ENCODE data around the gene ALPP. TPM values are rescaled to one million over a fixed set of nuclear protein-coding genes. Genes with fewer than 3 reads are reported as not detected.
"Not testable (repeated sequence)": the region's sequence is repeated elsewhere in the genome, so short reads cannot be mapped to it uniquely, and the experiment has no call there.

Gene ALPP
- total RNA-seq, 1 donor from 2014 or later: not detected

GRCh38 chr2:232415736-232416520 is 37.4 kb downstream of the ALPP start:
- DNase-seq (ENCODE audit: missing footprints): no peak
- intact Hi-C loops (cut with DNase I): no loop called here
- ATAC-seq: no peak

GRCh38 chr2:232416521-232417470 is 38.2 kb downstream of the ALPP start:
- intact Hi-C loops (cut with DNase I): no loop called here
- ATAC-seq (no peak), DNase-seq (ENCODE audit: missing footprints) (peak; percentile 48)

- no peak for ATAC-seq
- intact Hi-C loops (cut with DNase I): no loop called here
Observed at GRCh38 chr2:232417489-232417888, 38.9 kb downstream of the ALPP start.

GRCh38 chr2:232418056-232418455 is 39.5 kb downstream of the ALPP start:
- DNase-seq (ENCODE audit: missing footprints) (no peak), ATAC-seq (no peak)
- intact Hi-C loops (cut with DNase I): no loop called here

More at GRCh38 chr2:232417489-232417888, 38.9 kb downstream of the ALPP start:
- no peak for DNase-seq (ENCODE audit: missing footprints)

GRCh38 chr2:232418466-232419244 is 40.1 kb downstream of the ALPP start:
- intact Hi-C loops (cut with DNase I): no loop called here
- peak; percentile 37 for DNase-seq (ENCODE audit: missing footprints)
- no peak for ATAC-seq

GRCh38 chr2:232419245-232420072 is 40.9 kb downstream of the ALPP start:
- intact Hi-C loops (cut with DNase I): no loop called here
- DNase-seq (ENCODE audit: missing footprints) (peak; percentile 41), ATAC-seq (no peak)

GRCh38 chr2:232420073-232420454 is 41.5 kb downstream of the ALPP start:
- no peak for DNase-seq (ENCODE audit: missing footprints)
- no peak for ATAC-seq
- intact Hi-C loops (cut with DNase I): no loop called here

- ATAC-seq (no peak), DNase-seq (ENCODE audit: missing footprints) (peak; percentile 45)
- intact Hi-C loops (cut with DNase I): no loop called here
Observed at GRCh38 chr2:232420463-232421188, 42.1 kb downstream of the ALPP start.

- ATAC-seq (no peak), DNase-seq (ENCODE audit: missing footprints) (peak; percentile 45)
- intact Hi-C loops (cut with DNase I): no loop called here
Observed at GRCh38 chr2:232421189-232421785, 42.7 kb downstream of the ALPP start.

- DNase-seq (ENCODE audit: missing footprints): peak; percentile 45
- intact Hi-C loops (cut with DNase I): no loop called here
- ATAC-seq: no peak
Observed at GRCh38 chr2:232422051-232422450, 43.5 kb downstream of the ALPP start.

- DNase-seq (ENCODE audit: missing footprints); intact Hi-C loops (cut with DNase I); ATAC-seq: not testable (repeated sequence)
Observed at GRCh38 chr2:232422996-232423395, 44.4 kb downstream of the ALPP start.

GRCh38 chr2:232423407-232423806 is 44.9 kb downstream of the ALPP start:
- intact Hi-C loops (cut with DNase I); ATAC-seq; DNase-seq (ENCODE audit: missing footprints): not testable (repeated sequence)

- DNase-seq (ENCODE audit: missing footprints) (peak; percentile 45), ATAC-seq (no peak)
- intact Hi-C loops (cut with DNase I): loop anchor here (10.0 kb wide), 1 partner anchor 107 kb away; no protein-coding TSS in a partner anchor
Observed at GRCh38 chr2:232431705-232432590, 53.4 kb downstream of the ALPP start.
